K562 (cell line): ENCODE measurements around the gene SLC12A9. TPM values are rescaled to one million over a fixed set of nuclear protein-coding genes. Genes with fewer than 3 reads are reported as not detected.
A peak's percentile ranks its signal among the peaks of the same experiment; 100 is the strongest.

Experiments
- BACH1 ChIP-seq: fragments of 200-800 bp; sonication (Bioruptor generic); IDR thresholded peaks from 2 replicates; pipeline ENCODE4 v1.6.1; 2016; ENCODE audit warnings: missing genetic modification characterization, missing compliant biosample characterization
- ELF4 ChIP-seq: fragments of 450-650 bp; formaldehyde crosslinking; IDR thresholded peaks from 2 replicates; pipeline ENCODE4 v1.4.0; 2022; ENCODE audit warnings: missing genetic modification characterization
- HLTF ChIP-seq: fragments of 450-650 bp; IDR thresholded peaks from 2 replicates; pipeline ENCODE4 v1.6.1; 2016
- JUND ChIP-seq, 2 experiments: IDR thresholded peaks; 2 replicates in 1 of 2; 3 replicates in 1 of 2; pipeline ENCODE4 v1.6.1; 2011; ENCODE audit warnings: borderline replicate concordance in 2 of 2, low read depth in 2 of 2, low read length in 2 of 2, improper control_type of control experiment in 1 of 2, missing biosample characterization in 1 of 2, missing genetic modification characterization in 1 of 2, missing genetic modification reagents in 1 of 2
- L3MBTL2 ChIP-seq: fragments of 450-650 bp; IDR thresholded peaks from 2 replicates; pipeline ENCODE4 v1.6.1; 2016; ENCODE audit warnings: mild to moderate bottlenecking, moderate library complexity
- MTA3 ChIP-seq: fragments of 450-650 bp; formaldehyde crosslinking; IDR thresholded peaks from 2 replicates; pipeline ENCODE4 v1.6.1; 2017; ENCODE audit warnings: mild to moderate bottlenecking, borderline replicate concordance
- MTF1 ChIP-seq: fragments of 250-450 bp; sonication (Bioruptor Pico); IDR thresholded peaks from 2 replicates; pipeline ENCODE4 v1.9.0; 2021; ENCODE audit warnings: moderate library complexity, mild to moderate bottlenecking, inconsistent platforms, borderline replicate concordance
- POLR2B ChIP-seq: fragments of 450-650 bp; IDR thresholded peaks from 2 replicates; pipeline ENCODE4 v1.6.1; 2018; ENCODE audit warnings: low read depth; ENCODE audit not compliant: partially characterized antibody
- RBM34 ChIP-seq: fragments of 200-400 bp; formaldehyde crosslinking; IDR thresholded peaks from 2 replicates; pipeline ENCODE4 v1.6.1; 2018; ENCODE audit warnings: low read length, borderline replicate concordance; ENCODE audit not compliant: insufficient read depth
- SMARCA4 ChIP-seq: fragments of 450-650 bp; IDR thresholded peaks from 2 replicates; pipeline ENCODE4 v1.6.1; 2016
- TBP ChIP-seq: optimal IDR thresholded peaks from 2 replicates; pipeline ENCODE3; 2011; ENCODE audit warnings: low read depth, low read length, improper control_type of control experiment
- ZFP1 ChIP-seq: fragments of 450-650 bp; formaldehyde crosslinking; IDR thresholded peaks from 2 replicates; pipeline ENCODE4 v1.4.0; 2020; ENCODE audit warnings: mild to moderate bottlenecking, mixed read lengths
- ZFX ChIP-seq: sonication (generic); formaldehyde crosslinking; IDR thresholded peaks from 2 replicates; pipeline ENCODE4 v1.8.0; 2022; ENCODE audit warnings: mild to moderate bottlenecking, missing genetic modification reagents, moderate library complexity
- polyA plus RNA-seq, 8 experiments: library from polyadenylated mRNA; depleted of rRNA in 4 of 8; stranded (reverse) in 5 of 8; unstranded in 3 of 8; fragments of >200 nt; fragmentation: Nextera tagmentation in 2 of 8; fragmentation: Illumina TruSeq in 1 of 8; extraction: Ambion mirVana in 2 of 8; extraction: Trizol in 1 of 8; gene quantifications; 2 replicates each; pipeline versions ENCODE4 v1.2.1 to v1.2.3, GENCODE V29; 2011 to 2014; ENCODE audit warnings: inconsistent platforms in 1 of 8, missing spikeins in 1 of 8
- total RNA-seq, 7 experiments: library from RNA; depleted of rRNA in 6 of 7; stranded (reverse); fragments of >200 nt in 6 of 7; fragmentation: Illumina TruSeq in 2 of 7; extraction: Trizol in 2 of 7; gene quantifications; 2 replicates each; pipeline versions ENCODE4 v1.2.1 to v1.2.3, GENCODE V29; 2011 to 2021; ENCODE audit warnings: low replicate concordance in 1 of 7
- TF ChIP-seq, protein P1 (sequence below): sonication (generic); formaldehyde crosslinking; IDR thresholded peaks from 2 replicates; pipeline ENCODE4 v1.8.0; 2023; ENCODE audit warnings: mild to moderate bottlenecking, missing genetic modification reagents
- TF ChIP-seq, protein P2 (sequence below): fragments of 150-350 bp; IDR thresholded peaks from 2 replicates; pipeline ENCODE4 v1.6.1; 2014; ENCODE audit warnings: low read depth, mild to moderate bottlenecking, low read length, borderline replicate concordance
- TF ChIP-seq, protein P3 (sequence below): fragments of 250-450 bp; sonication (Bioruptor Pico); IDR thresholded peaks from 2 replicates; pipeline ENCODE4 v1.5.0; 2021; ENCODE audit warnings: mild to moderate bottlenecking, borderline replicate concordance
- TF ChIP-seq, protein P4 (sequence below): fragments of 450-650 bp; conservative IDR thresholded peaks from 2 replicates; pipeline ENCODE4 v1.6.1; 2016; ENCODE audit warnings: missing genetic modification characterization, low read depth, mild to moderate bottlenecking, missing compliant biosample characterization, moderate library complexity

Gene SLC12A9
- total and polyA plus RNA-seq, 9 of the 15 experiments (the other 6 are each of a cell fraction or from before 2014, with no cell fraction given): 0.06 to 20.2 (median 10.7) TPM

DNA sequence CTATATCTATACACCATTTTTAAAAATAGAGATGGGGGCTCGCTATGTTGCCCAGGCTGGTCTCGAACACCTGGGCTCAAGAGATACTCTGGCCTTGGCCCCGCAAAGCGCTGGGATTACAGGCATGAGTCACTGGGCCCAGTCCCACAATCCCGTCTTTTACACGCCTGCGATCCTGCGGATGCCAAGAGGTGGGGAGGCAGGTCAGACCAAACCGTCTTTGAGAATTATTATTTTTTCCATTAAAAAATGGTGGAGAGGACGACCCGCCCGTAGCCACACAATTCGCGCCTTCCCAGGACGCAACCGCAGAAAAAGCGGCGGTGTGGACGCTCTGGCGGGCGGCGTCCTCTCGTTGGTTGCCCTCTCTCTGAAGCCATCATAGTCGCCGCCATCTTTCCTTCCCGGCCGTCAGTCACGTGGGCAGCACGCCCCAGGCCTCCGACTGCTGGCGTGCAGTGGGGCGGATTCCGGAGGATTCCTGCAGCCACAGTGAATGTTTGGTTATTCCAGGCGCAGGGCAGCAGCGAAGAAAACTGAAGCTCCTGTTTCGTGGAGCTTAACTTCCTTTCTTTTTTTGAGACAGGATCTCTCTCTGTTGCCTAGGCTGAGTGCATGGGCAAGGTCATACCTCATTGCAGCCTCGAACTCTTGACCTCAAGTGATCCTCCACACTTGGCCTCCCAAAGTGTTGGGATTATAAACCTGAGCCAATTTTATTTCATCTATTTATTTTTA lies 15.2 kb upstream of the SLC12A9 start (continued):
- TF ChIP-seq MTF1 (CRISPR knock-in tag) (no peak), L3MBTL2 (peak; percentile 94), ZFP1 (CRISPR knock-in tag) (no peak), POLR2B (peak; percentile 44), BACH1 (no peak), ELF4 (CRISPR knock-in tag) (no peak), TBP (peak; percentile 65), JUND (IDR thresholded peaks at IDR 0.05; ENCODE audit: borderline replicate concordance, low read depth, low read length) (peak; percentile 66), JUND (tag; IDR thresholded peaks at IDR 0.05; ENCODE audit: borderline replicate concordance, low read depth, low read length) (peak; percentile 72; the same call in 2 of the 3 replicates), HLTF (no peak), RBM34 (no peak), SMARCA4 (peak; percentile 43), ZFX (CRISPR knock-in tag) (peak; percentile 87), MTA3 (peak; percentile 74; the same call in 1 of the 2 replicates)
- TF ChIP-seq, protein P1, sequence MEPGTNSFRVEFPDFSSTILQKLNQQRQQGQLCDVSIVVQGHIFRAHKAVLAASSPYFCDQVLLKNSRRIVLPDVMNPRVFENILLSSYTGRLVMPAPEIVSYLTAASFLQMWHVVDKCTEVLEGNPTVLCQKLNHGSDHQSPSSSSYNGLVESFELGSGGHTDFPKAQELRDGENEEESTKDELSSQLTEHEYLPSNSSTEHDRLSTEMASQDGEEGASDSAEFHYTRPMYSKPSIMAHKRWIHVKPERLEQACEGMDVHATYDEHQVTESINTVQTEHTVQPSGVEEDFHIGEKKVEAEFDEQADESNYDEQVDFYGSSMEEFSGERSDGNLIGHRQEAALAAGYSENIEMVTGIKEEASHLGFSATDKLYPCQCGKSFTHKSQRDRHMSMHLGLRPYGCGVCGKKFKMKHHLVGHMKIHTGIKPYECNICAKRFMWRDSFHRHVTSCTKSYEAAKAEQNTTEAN (CRISPR knock-in tag): no peak
- TF ChIP-seq, protein P2, sequence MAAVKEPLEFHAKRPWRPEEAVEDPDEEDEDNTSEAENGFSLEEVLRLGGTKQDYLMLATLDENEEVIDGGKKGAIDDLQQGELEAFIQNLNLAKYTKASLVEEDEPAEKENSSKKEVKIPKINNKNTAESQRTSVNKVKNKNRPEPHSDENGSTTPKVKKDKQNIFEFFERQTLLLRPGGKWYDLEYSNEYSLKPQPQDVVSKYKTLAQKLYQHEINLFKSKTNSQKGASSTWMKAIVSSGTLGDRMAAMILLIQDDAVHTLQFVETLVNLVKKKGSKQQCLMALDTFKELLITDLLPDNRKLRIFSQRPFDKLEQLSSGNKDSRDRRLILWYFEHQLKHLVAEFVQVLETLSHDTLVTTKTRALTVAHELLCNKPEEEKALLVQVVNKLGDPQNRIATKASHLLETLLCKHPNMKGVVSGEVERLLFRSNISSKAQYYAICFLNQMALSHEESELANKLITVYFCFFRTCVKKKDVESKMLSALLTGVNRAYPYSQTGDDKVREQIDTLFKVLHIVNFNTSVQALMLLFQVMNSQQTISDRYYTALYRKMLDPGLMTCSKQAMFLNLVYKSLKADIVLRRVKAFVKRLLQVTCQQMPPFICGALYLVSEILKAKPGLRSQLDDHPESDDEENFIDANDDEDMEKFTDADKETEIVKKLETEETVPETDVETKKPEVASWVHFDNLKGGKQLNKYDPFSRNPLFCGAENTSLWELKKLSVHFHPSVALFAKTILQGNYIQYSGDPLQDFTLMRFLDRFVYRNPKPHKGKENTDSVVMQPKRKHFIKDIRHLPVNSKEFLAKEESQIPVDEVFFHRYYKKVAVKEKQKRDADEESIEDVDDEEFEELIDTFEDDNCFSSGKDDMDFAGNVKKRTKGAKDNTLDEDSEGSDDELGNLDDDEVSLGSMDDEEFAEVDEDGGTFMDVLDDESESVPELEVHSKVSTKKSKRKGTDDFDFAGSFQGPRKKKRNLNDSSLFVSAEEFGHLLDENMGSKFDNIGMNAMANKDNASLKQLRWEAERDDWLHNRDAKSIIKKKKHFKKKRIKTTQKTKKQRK: no peak
- TF ChIP-seq, protein P3, sequence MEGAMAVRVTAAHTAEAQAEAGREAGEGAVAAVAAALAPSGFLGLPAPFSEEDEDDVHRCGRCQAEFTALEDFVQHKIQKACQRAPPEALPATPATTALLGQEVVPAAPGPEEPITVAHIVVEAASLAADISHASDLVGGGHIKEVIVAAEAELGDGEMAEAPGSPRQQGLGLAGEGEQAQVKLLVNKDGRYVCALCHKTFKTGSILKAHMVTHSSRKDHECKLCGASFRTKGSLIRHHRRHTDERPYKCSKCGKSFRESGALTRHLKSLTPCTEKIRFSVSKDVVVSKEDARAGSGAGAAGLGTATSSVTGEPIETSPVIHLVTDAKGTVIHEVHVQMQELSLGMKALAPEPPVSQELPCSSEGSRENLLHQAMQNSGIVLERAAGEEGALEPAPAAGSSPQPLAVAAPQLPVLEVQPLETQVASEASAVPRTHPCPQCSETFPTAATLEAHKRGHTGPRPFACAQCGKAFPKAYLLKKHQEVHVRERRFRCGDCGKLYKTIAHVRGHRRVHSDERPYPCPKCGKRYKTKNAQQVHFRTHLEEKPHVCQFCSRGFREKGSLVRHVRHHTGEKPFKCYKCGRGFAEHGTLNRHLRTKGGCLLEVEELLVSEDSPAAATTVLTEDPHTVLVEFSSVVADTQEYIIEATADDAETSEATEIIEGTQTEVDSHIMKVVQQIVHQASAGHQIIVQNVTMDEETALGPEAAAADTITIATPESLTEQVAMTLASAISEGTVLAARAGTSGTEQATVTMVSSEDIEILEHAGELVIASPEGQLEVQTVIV (CRISPR knock-in tag): no peak
- TF ChIP-seq, protein P4, sequence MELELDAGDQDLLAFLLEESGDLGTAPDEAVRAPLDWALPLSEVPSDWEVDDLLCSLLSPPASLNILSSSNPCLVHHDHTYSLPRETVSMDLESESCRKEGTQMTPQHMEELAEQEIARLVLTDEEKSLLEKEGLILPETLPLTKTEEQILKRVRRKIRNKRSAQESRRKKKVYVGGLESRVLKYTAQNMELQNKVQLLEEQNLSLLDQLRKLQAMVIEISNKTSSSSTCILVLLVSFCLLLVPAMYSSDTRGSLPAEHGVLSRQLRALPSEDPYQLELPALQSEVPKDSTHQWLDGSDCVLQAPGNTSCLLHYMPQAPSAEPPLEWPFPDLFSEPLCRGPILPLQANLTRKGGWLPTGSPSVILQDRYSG (tag): no peak
